Measurements from ENCODE around the gene SCN1A. TPM values are rescaled to one million over a fixed set of nuclear protein-coding genes. Genes with fewer than 3 reads are reported as not detected.

The SCN1A gene
- total and polyA plus RNA-seq, 2 of the 13 experiments (the other 11 are each of a cell fraction or from before 2014, with no cell fraction given), result 19.9 to 39.4 TPM

DNA sequence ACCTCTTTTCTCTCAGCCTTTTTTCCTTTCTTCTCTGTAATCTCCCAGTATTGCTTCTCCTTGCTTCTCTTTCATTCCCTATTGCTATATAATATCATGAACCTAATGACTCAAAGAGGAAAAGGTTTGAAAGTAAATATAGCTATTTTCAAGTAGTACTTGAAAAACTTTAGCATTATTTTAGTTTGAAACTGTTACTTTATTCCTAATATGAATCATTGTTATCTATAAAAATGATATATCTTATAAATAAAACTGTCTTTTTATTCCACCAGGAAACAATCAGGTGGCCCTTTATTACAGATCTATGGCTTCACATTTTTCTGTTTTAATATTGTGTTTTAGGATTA lies 311 bp upstream of the SCN1A start:
- Histone ChIP-seq H4K20me1 (ENCODE audit: insufficient read depth, low read length) (no peaks in the 10 kb centered on the region), H3K4me1 (ENCODE audit: insufficient read depth, low read length) (peaks cover 93% of the 10 kb centered on the region), H3K79me2 (ENCODE audit: insufficient read depth, low read length) (peaks cover 26% of the 10 kb centered on the region), H3K4me2 (ENCODE audit: low read depth, low read length) (peak overlapping the region; percentile 69), H3K36me3 (replicated peaks in 1 of 2; ENCODE audit: control insufficient read depth in 1 of 2, insufficient read depth in 2 of 2, low read length in 2 of 2) (no peaks in the 10 kb centered on the region), H2AFZ (ENCODE audit: low read length) (peak overlapping the region; percentile 15), H3K27me3 (ENCODE audit: control insufficient read depth in 1 of 2, insufficient read depth in 2 of 2, low read length in 2 of 2) (no peaks in the 10 kb centered on the region), H3K9me3 (ENCODE audit: low read length) (no peaks in the 10 kb centered on the region), H3K27ac (ENCODE audit: extremely low read length, insufficient read depth, low read length) (peak overlapping the region; percentile 37), H3K4me3 (replicated peaks in 1 of 3; ENCODE audit: insufficient read depth in 1 of 3, low read depth in 2 of 3, low read length in 3 of 3) (no peak overlapping the region; a peak in 1 of 6 replicates), H3K9ac (ENCODE audit: insufficient read depth, low read depth, low read length) (peak overlapping the region; percentile 5; the same call in 1 of the 2 replicates)
- ChIA-PET CTCF (ENCODE audit: low intra/inter-chr PET ratio, low total read pairs) (interaction anchor here (1.2 to 2.9 kb wide), 3 partner anchors 53 to 174 kb away, joined by 7 to 19 read pairs (median 19); partner anchors contain the start of gene TTC21B), POLR2A (interaction anchor here (1.1 to 3.7 kb wide), 6 partner anchors 8 to 175 kb away, joined by 3 to 29 read pairs (median 10); partner anchors contain the start of gene TTC21B)
- ATAC-seq, result no peak
- no TSS peak for BruUV-seq (replicated peaks)
- FAIRE-seq, result no peak
- intact Hi-C loops (cut with micrococcal nuclease; ENCODE audit: unreplicated experiment) (loop anchor here (1.0 kb wide), 3 partner anchors 53 to 175 kb away; partner anchors contain the start of gene TTC21B), in situ Hi-C loops (cut with HindIII; ENCODE audit: extremely low pct_ligation_motif_present, low pct_unique_long_range_greater_than_20kb) (loop anchor here (5.0 kb wide), 2 partner anchors 71 to 176 kb away; partner anchors contain the start of gene TTC21B)
- TF ChIP-seq, protein P1, sequence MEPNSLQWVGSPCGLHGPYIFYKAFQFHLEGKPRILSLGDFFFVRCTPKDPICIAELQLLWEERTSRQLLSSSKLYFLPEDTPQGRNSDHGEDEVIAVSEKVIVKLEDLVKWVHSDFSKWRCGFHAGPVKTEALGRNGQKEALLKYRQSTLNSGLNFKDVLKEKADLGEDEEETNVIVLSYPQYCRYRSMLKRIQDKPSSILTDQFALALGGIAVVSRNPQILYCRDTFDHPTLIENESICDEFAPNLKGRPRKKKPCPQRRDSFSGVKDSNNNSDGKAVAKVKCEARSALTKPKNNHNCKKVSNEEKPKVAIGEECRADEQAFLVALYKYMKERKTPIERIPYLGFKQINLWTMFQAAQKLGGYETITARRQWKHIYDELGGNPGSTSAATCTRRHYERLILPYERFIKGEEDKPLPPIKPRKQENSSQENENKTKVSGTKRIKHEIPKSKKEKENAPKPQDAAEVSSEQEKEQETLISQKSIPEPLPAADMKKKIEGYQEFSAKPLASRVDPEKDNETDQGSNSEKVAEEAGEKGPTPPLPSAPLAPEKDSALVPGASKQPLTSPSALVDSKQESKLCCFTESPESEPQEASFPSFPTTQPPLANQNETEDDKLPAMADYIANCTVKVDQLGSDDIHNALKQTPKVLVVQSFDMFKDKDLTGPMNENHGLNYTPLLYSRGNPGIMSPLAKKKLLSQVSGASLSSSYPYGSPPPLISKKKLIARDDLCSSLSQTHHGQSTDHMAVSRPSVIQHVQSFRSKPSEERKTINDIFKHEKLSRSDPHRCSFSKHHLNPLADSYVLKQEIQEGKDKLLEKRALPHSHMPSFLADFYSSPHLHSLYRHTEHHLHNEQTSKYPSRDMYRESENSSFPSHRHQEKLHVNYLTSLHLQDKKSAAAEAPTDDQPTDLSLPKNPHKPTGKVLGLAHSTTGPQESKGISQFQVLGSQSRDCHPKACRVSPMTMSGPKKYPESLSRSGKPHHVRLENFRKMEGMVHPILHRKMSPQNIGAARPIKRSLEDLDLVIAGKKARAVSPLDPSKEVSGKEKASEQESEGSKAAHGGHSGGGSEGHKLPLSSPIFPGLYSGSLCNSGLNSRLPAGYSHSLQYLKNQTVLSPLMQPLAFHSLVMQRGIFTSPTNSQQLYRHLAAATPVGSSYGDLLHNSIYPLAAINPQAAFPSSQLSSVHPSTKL (CRISPR knock-in tag; IDR thresholded peaks at IDR 0.05), result 0 out of 2 replicates have a peak, but pooled peaks have one; percentile 23
- TF ChIP-seq, protein P2, sequence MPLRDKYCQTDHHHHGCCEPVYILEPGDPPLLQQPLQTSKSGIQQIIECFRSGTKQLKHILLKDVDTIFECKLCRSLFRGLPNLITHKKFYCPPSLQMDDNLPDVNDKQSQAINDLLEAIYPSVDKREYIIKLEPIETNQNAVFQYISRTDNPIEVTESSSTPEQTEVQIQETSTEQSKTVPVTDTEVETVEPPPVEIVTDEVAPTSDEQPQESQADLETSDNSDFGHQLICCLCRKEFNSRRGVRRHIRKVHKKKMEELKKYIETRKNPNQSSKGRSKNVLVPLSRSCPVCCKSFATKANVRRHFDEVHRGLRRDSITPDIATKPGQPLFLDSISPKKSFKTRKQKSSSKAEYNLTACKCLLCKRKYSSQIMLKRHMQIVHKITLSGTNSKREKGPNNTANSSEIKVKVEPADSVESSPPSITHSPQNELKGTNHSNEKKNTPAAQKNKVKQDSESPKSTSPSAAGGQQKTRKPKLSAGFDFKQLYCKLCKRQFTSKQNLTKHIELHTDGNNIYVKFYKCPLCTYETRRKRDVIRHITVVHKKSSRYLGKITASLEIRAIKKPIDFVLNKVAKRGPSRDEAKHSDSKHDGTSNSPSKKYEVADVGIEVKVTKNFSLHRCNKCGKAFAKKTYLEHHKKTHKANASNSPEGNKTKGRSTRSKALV (CRISPR knock-in tag; IDR thresholded peaks at IDR 0.05), result no peak
- TF ChIP-seq BHLHE40 (IDR thresholded peaks at IDR 0.05; ENCODE audit: low read length) (no peak), FOXA3 (CRISPR knock-in tag; IDR thresholded peaks at IDR 0.05) (0 out of 2 replicates have a peak, but pooled peaks have one; percentile 2), SMYD3 (CRISPR knock-in tag; IDR thresholded peaks at IDR 0.05) (no peak), SP5 (CRISPR knock-in tag; IDR thresholded peaks at IDR 0.05; ENCODE audit: borderline replicate concordance, low read depth) (no peak), ADNP (CRISPR knock-in tag; IDR thresholded peaks at IDR 0.05) (no peak), ARNT (IDR thresholded peaks at IDR 0.05) (no peak), ZNF709 (CRISPR knock-in tag; IDR thresholded peaks at IDR 0.05) (no peak), ZNF816 (CRISPR knock-in tag; IDR thresholded peaks at IDR 0.05; ENCODE audit: borderline replicate concordance) (0 out of 2 replicates have a peak, but pooled peaks have one; percentile 62)
- TF ChIP-seq, protein P3, sequence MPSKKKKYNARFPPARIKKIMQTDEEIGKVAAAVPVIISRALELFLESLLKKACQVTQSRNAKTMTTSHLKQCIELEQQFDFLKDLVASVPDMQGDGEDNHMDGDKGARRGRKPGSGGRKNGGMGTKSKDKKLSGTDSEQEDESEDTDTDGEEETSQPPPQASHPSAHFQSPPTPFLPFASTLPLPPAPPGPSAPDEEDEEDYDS (CRISPR knock-in tag; IDR thresholded peaks at IDR 0.05), result 0 out of 2 replicates have a peak, but pooled peaks have one; percentile 4
- TF ChIP-seq, protein P4, sequence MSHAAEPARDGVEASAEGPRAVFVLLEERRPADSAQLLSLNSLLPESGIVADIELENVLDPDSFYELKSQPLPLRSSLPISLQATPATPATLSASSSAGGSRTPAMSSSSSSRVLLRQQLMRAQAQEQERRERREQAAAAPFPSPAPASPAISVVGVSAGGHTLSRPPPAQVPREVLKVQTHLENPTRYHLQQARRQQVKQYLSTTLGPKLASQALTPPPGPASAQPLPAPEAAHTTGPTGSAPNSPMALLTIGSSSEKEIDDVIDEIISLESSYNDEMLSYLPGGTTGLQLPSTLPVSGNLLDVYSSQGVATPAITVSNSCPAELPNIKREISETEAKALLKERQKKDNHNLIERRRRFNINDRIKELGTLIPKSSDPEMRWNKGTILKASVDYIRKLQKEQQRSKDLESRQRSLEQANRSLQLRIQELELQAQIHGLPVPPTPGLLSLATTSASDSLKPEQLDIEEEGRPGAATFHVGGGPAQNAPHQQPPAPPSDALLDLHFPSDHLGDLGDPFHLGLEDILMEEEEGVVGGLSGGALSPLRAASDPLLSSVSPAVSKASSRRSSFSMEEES (CRISPR knock-in tag; IDR thresholded peaks at IDR 0.05), result 0 out of 2 replicates have a peak, but pooled peaks have one; percentile 9
- DNase-seq (ENCODE audit: low spot score), result no peak
